HG03571 (cell line): Measurements from ENCODE around the gene HOXA3.
A peak's percentile ranks its signal among the peaks of the same experiment; 100 is the strongest.

ENCODE experiments used
- ATAC-seq: cut with Tn5 transposase; IDR thresholded peaks from one replicate; pipeline ENCODE4 v1.9.1; 2021; ENCODE audit not compliant: unreplicated experiment

Gene HOXA3

DNA sequence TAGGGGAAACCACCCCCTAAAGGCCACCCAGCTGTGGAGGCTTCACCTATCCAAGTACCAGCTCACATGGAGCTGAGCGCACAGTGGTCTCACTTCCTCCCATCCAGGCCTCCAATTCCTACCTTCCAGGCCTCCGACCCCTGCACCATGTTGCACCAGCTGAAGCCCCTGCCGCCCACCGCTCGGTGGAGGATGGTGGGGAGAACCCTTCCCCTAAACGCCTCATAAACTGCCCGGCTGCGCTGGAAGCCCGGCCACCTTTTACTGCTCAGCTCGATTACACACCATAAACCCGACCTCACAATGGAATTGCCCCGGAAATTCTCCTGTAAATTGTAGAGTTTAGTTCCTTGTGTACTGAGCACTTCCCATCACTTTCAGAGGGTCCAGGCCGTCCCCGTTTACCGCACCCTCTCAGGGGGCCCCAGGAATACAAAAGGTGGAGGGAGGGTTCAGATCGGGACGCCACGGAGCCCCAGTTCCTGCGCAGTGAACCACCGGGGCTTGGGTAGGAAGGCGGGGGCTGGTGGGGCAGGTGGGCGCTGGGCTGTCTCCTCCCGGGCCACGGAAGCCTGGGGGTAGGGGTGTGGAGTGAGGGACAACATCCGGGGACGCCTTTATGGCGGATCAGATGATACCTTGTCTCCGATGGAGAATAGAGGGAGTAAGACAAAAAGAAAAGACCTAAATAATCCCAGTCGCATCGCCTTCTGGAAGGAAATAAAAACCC, 5.5 kb upstream of the HOXA3 start:
- ATAC-seq = no peak

DNA sequence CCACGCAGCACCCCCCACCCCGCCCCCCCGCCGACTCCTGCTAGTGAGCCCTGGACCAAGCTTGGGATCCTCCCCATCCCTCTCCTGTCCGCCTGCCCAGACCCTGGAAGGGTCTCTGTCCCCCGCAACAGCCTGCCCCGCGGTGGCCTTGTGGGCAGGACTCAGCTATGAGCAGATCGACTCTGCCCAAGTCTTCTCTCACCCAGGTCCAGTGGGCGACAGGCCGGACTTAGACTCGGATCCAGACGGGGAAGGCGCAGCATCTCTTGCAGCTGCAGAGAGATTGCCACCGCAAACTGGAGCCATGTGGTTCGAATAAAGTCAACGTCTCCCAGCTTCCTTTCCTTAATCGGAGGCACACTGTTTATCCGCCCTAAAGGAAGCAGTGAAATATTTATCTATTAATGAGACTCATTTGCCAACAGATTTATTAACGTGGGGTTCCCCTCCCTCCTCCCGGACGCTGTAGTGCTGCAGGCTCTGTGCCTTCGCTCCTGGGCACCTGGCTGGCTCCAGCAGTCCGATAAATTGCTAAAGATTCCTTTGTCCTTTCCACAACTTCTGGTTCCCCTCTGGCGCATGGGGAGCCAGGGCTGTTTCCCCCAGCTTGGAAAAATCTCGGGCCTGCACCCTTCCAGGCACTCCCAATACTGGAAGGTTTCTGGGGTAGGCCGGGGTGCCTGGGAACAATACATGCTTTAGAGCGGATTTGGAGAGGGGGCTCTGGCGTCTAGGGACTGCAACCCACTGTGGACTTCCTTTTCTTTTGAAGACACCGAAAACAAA, 4.7 kb upstream of the HOXA3 start:
- ATAC-seq = no peak

DNA sequence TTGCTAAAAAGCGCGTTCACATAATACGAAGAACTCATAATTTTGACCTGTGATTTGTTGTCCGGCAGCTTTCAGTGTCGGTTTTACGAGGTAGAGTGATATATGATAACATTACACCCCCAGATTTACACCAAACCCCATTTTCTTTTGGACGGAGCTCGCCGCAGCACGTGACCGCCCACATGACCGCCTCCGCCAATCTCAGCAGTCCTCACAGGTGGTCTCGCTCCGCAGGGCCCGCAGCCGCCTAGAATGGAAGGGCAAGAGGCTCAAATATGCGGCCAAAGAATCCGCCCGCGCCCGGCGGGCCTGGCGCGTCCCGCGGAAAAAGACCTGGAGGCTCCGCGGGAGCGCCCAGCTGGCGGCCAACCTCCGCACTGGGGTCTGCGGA, 4.1 kb upstream of the HOXA3 start, which contains the start of gene HOXA7:
Gene HOXA7, minus strand, starts transcription at position 168 of the 391 bp plus-strand sequence. Its CDS starts 130 bp downstream, at position 38.
- ATAC-seq = no peak

DNA sequence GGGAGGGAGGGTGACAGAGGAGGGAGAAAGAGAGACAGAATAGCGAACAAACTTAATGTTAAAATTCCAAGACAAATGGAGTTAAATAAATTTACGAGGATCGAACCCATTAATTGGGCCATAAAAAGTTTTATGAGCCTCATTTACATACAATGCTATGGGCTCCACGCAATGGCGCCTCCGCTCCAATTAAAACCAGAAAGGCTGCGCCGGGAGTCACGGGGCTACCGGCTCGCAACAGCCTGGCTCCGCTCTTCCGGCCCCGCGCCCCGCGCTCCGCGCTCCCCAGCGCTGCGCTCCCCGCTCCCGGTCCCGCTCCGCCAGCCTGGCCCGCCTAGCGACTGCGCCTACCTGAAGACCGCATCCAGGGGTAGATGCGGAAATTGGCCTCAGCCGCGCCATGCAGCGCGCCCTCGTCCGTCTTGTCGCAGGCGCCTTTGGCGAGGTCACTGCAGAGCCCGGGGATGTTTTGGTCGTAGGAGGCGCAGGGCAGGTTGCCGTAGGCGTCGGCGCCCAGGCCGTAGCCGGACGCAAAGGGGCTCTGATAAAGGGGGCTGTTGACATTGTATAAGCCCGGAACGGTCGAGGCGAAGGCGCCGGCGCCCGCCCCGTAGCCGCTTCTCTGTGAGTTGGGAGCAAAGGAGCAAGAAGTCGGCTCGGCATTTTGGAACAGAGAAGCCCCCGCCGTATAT, 3.6 kb upstream of the HOXA3 start:
- ATAC-seq = no peak

DNA sequence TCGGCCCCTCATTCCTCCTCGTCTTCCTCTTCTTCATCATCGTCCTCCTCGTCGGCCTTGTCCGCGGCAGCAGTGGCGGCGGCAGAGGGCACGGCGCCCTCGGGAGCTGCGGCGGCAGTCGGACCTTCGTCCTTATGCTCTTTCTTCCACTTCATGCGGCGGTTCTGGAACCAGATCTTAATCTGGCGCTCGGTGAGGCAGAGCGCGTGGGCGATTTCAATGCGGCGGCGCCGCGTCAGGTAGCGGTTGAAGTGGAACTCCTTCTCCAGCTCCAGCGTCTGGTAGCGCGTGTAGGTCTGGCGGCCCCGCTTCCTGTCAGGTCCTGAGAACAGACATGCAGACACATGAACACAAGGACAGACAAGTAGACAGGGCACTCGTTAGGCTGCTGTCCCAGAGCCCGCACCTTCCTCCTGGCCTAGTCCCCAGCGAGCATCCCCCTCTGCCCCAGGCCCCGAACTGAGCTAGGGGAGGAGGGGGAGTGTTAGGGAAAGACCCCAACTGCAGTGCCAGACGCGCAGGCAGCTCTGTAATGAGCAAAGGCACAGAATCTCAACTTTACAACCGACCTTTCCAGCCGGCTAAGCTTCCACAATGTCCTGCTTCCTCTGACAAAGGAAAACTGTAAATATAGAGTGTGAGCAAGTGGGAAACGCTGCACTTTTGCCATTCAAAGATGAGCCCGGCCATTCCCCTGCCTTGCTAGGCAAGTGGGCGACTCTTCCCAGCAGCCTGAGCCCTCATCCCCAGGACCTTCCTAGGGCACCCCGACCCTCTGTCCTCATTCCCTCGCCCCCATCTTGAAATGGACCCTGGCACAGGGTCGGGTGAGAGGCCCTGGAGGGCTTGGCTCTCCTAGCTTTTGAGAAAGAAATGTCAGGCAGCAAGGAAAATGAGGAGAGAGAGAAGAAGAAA, 2.8 kb upstream of the HOXA3 start:
- no peak for ATAC-seq

DNA sequence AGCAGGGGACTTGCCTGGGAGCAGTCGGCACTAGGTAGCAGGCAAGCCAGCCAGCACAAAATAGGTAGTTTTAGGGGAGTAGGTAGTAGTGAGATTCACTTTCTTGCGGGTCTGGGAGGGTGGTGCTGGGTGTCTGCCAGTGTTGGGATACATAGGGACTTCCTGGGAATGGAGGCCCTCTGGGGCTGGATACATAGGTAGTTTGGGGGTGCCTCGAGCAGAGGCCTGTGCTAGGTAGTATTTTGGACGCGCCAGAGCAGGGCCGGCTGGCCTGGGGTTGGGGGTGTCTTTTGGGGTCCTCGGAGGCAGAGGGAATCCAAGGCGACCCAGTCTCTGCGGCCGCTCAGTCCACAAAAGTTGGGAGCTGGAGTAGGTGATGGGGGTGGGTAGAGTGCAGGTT, 2.0 kb upstream of the HOXA3 start:
- no peak for ATAC-seq

DNA sequence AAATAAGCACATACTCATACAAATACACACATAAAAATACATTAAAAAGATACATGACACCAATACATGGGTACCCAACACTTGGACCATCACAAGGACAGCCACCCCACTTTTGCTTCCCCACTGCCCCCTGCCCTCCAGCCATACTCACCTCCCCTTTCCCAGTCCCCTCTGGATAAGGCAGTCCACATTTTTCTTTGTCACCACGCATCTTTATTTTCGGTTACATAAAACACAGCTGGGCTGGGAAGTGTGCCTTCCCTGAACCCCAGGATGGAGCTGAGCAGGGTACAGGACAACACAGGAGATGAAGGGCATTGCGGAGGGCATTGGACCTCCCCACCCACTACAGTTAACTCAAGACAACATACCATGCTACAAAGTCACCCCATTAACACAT, 1.1 kb upstream of the HOXA3 start:
- ATAC-seq = no peak

DNA sequence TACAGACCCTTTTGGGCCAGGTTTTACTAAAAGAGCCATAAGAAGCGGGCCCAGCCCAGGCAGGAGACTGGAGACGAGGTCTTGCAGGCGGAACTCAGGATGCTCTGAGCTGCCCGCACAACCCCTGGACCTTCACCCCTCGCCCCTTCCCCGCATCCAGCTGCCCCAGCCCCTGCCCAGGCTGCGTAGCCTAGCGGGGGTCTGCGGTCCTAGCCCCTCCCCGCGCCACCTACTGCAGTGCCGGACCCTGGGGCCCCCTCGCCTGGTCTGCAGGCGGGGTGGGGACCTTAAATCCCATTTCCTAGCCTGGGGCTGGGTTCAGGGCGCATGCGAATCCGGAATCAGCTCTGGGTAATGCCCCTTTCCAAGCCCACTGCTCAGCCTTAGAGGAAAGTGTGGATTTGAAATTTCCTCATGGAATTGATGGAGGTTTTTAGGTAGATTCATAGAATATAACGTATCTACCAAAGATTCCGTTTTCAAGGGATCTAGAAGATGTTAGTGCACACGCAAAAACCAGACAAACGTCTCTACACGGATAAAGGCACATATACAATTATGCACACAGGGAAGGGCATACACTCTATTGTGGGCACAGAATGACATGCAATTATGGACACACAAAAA, 546 bp upstream of the HOXA3 start:
- ATAC-seq = no peak

DNA sequence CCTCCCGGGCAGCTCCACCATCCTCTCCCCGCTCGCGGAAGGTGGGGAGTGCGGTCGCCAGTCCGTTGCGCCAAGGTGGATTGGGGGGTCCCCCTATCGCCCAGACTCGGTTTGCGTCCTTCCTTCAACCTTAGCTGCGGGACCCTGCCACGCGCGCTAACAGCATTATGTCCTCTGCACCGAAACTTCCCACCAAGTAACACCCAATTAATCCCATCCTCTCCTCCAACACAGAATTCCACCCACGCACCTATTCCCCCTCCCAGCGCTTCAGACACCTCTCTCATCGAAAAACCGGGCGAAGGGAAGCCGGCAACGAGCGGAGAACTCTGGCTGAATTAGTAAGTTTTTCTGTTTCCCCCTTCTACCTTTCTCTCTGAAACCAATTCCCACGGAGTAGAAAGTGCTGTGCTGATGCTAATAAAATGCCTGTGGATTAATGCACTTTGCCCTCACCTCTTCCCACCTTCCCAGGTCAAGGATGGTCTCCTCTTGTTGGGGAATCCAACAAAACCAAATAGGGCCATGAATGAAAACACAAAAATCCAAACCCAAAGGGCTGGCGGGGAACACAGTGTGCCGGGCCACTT, 947 bp downstream of the HOXA3 start:
- ATAC-seq = no peak

DNA sequence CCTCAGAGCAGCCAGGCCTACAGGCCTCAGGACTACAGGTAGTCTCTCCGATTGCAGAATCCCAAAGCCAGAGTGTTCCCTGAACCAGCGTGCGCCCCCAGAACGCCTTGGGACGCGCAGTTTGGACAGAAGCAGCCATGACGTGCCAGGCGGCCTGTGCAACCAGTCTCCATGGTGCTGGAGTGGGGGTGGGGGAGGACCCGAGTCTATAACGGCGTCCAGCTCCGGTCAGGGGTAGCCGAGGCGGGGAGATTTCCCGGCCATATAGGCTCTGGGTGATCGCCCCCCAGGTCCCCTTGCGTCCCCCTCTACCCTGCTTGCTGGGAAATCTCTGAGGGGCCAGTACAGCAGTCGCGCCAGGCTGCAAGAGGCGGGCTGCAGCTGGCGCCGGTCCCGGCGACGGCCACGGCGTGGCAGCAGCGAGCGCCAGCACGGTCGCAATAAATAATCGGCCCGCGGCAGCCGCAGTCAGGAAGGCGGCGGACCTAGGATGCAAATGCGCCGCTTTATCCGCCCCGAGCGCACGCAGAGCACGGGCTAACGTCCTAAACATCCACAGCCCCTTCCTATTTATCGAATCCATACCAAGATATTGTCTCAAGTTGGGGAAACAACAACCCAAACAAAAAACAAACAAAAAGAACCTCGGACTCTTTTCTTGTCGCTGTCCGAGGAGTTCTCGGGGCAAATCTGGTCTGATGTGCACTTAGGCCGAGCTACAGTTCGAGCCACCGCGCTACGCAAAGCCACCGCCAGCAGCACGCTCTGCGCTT, 1.6 kb downstream of the HOXA3 start:
- peak; percentile 78 for ATAC-seq

DNA sequence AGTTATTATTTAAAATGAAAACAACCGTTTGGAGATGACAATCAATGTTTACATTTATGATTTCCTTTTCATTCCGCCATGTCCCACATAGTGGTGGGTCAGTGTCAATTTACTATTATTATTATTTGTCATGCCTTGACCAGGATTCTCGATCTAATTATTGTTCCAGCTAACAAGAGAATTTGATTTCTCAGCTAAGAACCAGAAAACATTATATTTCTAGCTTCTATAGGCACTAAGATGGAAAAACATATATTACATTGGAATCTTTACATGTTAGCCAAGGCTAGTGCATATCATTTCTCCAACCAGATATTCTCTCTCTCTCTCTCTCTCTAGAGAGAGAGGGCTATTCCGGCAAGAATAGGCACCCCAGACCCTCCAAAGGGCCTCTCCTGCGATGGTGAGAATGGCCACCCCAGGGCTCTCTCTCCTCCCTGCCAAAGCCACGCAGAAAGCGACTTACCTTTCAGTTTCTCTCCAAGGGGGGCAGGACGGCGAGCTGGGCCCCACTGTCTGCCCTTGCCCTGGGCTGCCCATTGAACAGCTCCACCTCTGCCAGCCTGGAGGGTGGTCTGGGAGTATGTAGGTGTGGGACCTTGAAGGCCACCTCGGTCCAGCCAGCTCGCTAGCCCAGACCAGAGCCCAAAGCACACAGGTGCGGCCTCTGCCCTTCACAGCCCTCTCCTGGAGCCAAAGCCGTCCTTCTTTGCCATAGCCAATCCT, 2.4 kb downstream of the HOXA3 start:
- ATAC-seq = no peak

DNA sequence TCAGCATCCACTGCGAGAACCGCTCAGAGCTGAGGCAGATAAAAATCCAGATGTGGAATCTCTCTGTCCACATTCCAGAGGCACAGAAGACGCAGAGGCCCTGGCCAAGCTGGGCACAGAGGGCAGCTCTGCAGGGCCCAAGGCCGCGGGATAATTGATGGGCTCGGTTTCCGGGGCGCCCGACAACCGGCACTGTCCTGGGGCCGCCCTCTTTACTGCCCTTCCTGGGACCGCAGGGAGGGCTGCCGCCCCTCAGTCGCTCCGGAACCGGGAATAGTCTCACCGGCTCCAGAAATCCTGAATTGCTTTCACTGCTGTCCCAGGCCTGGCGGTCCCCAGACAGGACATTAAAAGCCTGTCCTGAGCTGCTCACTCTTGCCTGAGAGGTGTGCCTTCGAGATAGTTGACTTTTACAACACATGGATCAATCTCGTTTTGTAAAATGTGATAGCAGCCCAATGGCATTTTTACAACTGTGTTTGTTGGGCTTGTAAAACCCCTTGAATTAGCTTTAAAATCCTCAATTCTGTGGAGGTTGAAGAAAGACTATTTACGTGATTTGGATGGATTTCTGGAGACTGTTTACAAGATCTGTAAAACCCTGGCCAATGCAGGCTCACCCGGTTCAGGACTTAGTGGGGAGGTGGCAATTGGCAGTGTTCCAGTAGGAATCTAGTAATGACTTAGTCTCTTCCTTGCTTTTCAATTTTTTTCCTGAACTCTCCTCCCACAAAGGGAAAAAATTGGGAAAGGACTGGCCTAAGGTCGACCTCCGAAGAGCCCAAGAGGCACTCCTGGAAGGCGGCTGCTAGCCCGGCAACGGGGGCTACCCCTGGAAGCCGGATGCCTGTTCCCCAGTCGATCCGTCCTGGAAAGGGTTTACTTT, 3.4 kb downstream of the HOXA3 start:
- ATAC-seq = no peak

DNA sequence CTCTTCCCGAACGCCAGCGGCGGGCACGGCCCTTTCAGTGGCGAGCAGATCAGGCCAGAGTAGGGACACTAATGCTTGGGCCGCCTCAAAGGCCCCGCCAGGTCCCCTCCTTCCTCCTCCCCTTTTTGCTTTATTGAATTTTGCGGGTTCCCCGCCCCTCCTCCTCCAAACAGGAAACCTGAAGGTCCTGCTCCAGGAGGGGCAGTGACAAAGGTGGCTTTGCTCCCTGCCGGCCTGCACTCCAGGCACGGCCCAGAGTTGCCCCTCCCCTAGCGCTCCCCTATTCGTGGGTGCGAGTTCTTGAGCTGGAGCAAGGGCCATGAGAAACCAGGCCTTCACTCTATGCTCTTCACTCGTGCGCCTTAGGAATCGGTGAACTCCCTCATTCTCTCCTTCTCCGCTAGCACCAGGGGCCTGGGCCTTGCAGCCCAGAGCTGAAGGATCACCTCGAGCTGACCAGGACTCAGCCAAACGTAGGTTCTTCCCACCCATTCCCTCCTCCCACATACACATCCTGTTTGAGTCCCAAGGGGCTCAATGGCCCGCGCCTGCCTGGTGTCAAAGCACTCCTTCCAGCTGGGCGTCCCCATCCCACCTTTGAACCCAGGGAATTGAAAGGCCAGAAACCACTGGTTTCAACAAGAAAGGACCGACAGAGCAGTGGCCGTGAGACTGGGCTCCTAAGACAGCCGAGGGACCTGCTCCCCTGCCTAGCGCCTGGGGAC, 4.2 kb downstream of the HOXA3 start:
- ATAC-seq = no peak

DNA sequence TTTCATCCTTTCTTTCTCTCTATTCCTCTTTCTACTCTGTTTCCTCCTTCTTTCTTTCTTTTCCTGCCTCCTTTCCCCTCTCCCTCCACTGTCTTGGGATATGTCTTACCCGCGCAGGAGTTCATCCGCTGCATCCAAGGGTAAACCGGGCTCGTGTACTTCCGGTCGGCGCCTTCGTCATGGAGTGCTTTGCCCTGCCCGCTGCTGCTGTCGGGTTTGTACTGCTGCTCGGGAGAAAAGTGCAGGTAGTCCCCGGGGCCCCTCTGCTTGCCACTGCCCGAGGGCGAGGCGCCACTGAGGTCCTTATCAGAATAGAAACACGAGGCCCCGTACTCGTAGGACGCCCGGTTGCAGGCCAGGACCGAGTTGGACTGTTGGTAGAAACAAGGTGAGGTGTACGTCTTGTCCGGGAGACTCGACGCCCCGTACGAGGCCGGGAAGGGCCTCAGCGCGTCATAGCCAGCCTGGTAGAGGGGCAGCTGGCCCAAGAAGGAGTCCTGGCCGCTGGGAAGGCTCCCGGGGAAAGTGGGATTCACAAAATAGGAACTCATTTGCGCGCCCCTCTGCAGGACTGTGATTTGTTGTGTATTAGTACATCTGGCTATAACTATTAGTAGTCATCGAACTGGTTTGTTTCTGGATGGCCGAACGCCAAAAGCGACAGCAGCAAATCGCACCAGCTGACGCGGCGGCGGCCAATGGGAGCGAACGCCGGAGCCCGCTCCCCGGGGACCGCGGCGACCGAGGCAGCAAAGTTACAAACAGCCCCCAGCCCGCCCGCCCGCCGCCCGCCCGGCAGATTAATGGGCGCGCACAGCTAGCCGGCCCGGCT, 5.0 kb downstream of the HOXA3 start, which contains the start of gene HOXA6:
Gene HOXA6, minus strand, starts transcription at position 576 of the 832 bp plus-strand sequence. Its CDS starts 25 bp downstream, at position 551.
- ATAC-seq = no peak

DNA sequence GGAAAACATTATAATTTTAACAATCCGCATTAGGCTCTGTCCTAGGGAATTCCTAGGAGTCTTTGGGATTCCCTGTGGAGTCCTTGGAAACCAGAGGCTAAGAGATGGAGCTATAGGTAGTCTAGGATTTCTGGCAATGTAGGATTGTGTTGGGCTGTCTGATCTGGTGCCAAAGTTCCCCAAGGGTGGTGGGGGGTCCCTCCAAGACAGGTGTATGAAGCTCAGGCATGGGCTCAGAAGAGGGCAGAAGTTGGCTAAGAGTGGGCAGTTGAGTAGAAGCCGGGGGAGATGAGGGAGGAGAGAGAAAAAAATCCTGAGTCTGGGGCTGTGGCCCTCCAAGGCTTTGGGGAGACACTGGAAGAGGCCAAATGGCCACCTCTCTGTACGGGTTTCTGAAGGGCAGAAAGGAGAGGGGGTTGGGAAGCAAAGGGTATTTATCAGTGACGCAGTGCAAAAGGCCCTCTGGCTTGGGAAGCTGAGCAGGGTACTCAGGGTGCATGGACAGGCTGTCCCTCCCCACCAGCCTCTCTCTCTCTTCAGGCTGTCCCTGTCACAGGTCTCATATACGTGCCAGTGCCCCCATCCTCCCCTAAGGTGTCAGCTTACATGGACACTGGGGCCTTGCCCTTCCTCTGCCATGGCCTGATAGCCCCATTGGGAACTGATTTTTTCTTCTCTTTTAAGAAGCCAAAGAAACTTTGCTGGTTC, 5.7 kb downstream of the HOXA3 start:
- no peak for ATAC-seq
